Muscle layer of duodenum (tissue), 2 donors: ENCODE measurements around the gene NAA50.

ENCODE experiments used
- H3K27ac ChIP-seq: one replicate; pipeline ENCODE4 v1.7.0; 2013; ENCODE audit warnings: mild to moderate bottlenecking, low read length
- H3K27me3 ChIP-seq: one replicate; pipeline ENCODE4 v1.7.0; 2013; ENCODE audit warnings: low read depth, mild to moderate bottlenecking, control low read depth, low read length
- H3K36me3 ChIP-seq, 2 donors: one replicate each; pipeline ENCODE4 v1.7.0; 2013; ENCODE audit warnings: low read length in 2 of 2, control low read depth in 1 of 2, mild to moderate bottlenecking in 1 of 2; ENCODE audit not compliant: insufficient read depth in 2 of 2, control insufficient read depth in 1 of 2
- H3K4me1 ChIP-seq, 2 donors: one replicate each; pipeline ENCODE4 v1.7.0; 2013; ENCODE audit warnings: low read length in 2 of 2, mild to moderate bottlenecking in 2 of 2, control low read depth in 1 of 2, moderate library complexity in 1 of 2; ENCODE audit not compliant: insufficient read depth in 2 of 2, control insufficient read depth in 1 of 2
- H3K4me3 ChIP-seq, 2 donors: one replicate each; pipeline ENCODE4 v1.7.0; 2013; ENCODE audit warnings: low read length in 2 of 2, low read depth in 1 of 2, mild to moderate bottlenecking in 1 of 2
- H3K9me3 ChIP-seq, 2 donors: one replicate each; pipeline ENCODE4 v1.7.0; 2013; ENCODE audit warnings: low read length in 2 of 2, control low read depth in 1 of 2, mild to moderate bottlenecking in 1 of 2; ENCODE audit not compliant: control insufficient read depth in 1 of 2
- donor health status: healthy.

Gene NAA50

DNA sequence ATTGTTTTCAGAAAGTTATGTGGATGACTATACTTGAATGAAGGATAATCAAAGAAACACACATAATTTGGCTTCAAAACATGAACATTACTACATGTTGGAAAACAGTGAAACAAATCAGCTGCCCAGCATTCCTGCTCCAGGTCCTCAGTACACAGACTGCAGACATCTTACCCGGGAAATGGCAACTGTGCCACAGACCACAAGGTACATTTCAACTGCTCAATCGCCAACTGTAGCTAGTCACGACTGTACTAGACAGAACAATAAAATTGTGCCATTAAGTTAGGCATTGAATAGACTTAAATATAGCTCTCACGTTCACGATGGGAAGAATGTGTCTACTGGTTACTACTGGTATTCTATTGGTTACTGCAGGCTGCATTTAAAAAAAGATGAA lies 5.0 kb downstream of the NAA50 start:
- peaks cover 9 to 55% of the 10 kb centered on the region in 2 donors for H3K4me1 ChIP-seq
- H3K4me3 ChIP-seq: no peak overlapping the region

DNA sequence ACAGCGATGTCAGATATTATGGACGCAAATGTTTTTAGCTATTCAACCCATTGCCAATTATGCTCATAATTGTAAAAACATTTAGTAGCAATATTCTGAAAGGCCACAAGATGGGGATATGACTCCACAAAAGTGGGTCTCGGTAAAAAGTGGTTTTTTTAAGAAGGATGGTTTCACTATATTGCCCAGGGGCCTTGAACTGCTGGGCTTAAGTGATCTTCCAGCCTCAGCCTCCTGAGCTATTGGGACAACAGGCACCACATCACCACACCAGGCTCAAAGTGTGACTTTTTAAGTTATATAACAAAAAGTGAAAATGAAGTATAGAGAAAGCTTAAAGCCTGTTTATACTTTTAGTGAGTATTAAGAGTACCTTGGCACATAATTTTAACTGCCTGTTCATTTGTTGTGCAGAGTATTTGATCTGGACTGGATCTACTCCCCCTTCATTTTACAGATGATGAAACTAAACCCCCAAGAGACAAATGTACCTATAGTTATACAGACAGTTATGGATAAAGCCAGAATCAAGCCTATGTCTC lies 9.4 kb downstream of the NAA50 start:
- H3K27ac ChIP-seq: no peak overlapping the region
- no peak overlapping the region for H3K4me3 ChIP-seq
- no peaks in the 10 kb centered on the region for H3K36me3 ChIP-seq
- no peaks in the 10 kb centered on the region for H3K9me3 ChIP-seq
- H3K27me3 ChIP-seq: no peaks in the 10 kb centered on the region
- H3K4me1 ChIP-seq: peaks cover 9 to 33% of the 10 kb centered on the region in 2 donors

More for the DNA sequence above, 5.0 kb downstream of the NAA50 start:
- Histone ChIP-seq H3K27me3 (no peaks in the 10 kb centered on the region), H3K27ac (no peak overlapping the region), H3K9me3 (no peaks in the 10 kb centered on the region), H3K36me3 (peaks cover 0 to 6% of the 10 kb centered on the region in 2 donors)

DNA sequence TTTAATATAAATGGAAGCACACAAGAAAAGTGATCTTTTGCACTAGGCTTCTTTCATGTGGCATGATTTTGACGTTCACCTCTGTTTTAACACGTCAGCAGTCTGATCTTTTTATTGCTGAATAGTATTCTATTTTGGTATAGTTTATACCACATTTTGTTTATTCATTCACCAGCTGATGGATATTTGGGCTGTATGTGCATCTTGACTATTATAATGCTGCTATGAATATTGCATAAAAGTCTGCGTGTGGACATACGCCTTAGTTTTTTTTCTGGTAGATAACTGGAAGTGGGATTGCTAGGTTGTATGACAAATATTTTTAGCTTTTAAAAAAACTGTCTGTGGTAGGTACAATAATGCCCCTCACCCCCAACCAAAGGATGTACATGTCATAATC lies 14.4 kb downstream of the NAA50 start:
- H3K4me1 ChIP-seq: peaks cover 2 to 11% of the 10 kb centered on the region in 2 donors
- no peaks in the 10 kb centered on the region for H3K9me3 ChIP-seq
- H3K36me3 ChIP-seq: no peaks in the 10 kb centered on the region
- H3K27ac ChIP-seq: no peak overlapping the region
- no peaks in the 10 kb centered on the region for H3K27me3 ChIP-seq
- H3K4me3 ChIP-seq: no peak overlapping the region

DNA sequence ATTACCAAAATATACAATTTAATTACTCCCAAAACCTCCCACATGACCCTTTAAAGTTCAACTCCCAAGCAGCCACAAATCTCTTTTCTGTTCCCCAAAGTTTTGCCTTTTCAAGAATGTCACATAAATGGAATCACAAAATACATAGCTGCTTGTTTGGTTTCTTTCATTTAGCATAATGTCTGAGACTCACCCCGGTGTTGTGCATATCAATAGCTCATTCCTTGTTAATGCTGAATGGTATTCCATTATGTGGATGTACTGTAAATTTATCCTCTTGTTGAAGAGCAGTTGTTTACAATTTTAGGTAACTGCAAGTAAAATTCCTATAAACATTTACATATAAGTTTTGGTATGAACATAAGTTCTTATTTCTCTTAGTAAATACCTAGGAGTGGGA lies 15.5 kb downstream of the NAA50 start:
- no peaks in the 10 kb centered on the region for H3K27me3 ChIP-seq
- no peak overlapping the region for H3K27ac ChIP-seq
- H3K9me3 ChIP-seq: no peaks in the 10 kb centered on the region
- H3K36me3 ChIP-seq: no peaks in the 10 kb centered on the region
- H3K4me3 ChIP-seq: no peak overlapping the region
- peaks cover 0 to 4% of the 10 kb centered on the region in 2 donors for H3K4me1 ChIP-seq

DNA sequence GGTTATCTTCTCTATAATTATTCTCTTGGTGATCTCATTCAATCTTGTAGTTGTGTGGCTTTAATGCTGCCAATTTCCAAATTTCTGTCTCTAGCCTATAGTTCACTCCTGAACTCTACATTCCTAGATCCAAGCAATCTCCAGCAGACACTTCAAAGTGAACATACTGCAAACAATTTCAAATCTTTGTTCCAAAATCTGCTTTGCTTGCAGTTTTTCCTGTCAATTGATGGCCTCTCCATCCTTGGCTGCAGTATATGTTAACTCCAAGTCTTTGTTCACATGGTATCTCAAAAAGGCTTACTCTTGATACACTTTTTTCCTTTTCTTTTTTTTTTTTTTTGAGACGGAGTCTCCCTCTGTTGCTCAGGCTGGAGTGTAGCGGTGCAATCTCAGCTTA lies 17.4 kb downstream of the NAA50 start:
- no peaks in the 10 kb centered on the region for H3K27me3 ChIP-seq
- H3K4me1 ChIP-seq: peaks cover 0 to 4% of the 10 kb centered on the region in 2 donors
- H3K9me3 ChIP-seq: no peaks in the 10 kb centered on the region
- H3K27ac ChIP-seq: no peak overlapping the region
- H3K36me3 ChIP-seq: no peaks in the 10 kb centered on the region
- no peak overlapping the region for H3K4me3 ChIP-seq

DNA sequence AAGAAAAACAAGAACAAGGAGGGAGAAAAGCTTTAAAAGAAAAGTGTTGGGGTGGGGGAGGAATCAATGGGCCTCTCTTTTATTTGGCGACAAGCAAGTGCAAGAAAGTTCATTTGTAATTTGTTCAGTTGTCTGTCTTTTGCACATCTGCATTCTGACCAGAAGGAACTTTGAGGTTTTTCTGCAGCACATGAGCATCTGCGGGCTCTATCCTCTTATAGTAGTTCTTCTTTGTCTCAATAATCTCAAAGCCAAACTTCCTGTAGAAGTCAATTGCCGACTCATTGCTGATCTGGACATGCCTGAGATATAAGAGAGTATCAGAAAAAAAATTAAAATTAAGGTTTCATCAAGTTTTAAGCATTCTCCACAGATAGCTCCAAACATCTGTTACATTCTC lies 24.4 kb downstream of the NAA50 start:
- H3K36me3 ChIP-seq: peaks cover 24 to 26% of the 10 kb centered on the region in 2 donors
- H3K27ac ChIP-seq: no peak overlapping the region
- H3K27me3 ChIP-seq: no peaks in the 10 kb centered on the region
- no peaks in the 10 kb centered on the region for H3K9me3 ChIP-seq
- no peaks in the 10 kb centered on the region for H3K4me1 ChIP-seq
- H3K4me3 ChIP-seq: no peak overlapping the region

DNA sequence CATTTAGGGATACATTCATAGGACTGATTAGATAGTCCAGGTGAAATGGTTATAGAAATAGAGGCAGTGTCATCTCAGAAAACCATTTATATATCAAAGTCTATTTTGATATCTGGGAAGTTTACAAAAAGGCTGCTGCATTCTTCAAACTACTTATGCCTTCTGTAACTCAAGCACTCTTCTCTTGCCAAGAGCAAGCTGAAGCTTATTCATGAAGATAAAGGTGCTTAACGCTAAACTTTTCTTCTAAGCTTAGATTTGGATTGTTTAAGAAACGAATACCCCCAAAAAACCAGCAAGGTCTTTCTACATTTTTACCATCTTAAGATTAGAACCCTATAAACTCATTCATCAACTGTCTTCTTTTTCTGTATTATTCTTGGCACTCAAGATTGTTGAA lies 26.3 kb downstream of the NAA50 start:
- no peaks in the 10 kb centered on the region for H3K4me1 ChIP-seq
- H3K4me3 ChIP-seq: no peak overlapping the region
- H3K27ac ChIP-seq: no peak overlapping the region
- no peaks in the 10 kb centered on the region for H3K9me3 ChIP-seq
- H3K36me3 ChIP-seq: peaks cover 24 to 26% of the 10 kb centered on the region in 2 donors
- H3K27me3 ChIP-seq: no peaks in the 10 kb centered on the region

DNA sequence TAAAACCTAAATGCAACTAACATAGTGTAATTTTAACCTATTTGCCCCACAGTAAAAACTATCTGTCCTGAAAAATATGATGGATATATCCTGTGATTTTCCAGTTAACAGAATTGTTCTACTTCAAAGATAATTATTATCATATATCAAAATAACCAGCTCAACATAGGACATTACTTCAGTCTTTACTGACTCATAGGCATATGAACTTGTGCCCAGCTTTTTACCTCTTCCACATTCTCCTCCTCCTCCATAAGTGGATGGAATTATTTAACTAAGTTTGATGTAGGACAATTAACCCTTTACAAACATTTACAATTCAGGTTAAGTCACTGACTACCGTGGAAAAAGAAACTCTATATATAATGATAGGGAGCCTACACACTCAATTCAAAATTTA lies 26.8 kb downstream of the NAA50 start:
- Histone ChIP-seq H3K27me3 (no peaks in the 10 kb centered on the region), H3K36me3 (peaks cover 24 to 26% of the 10 kb centered on the region in 2 donors), H3K4me1 (no peaks in the 10 kb centered on the region), H3K27ac (no peak overlapping the region), H3K9me3 (no peaks in the 10 kb centered on the region), H3K4me3 (no peak overlapping the region)

DNA sequence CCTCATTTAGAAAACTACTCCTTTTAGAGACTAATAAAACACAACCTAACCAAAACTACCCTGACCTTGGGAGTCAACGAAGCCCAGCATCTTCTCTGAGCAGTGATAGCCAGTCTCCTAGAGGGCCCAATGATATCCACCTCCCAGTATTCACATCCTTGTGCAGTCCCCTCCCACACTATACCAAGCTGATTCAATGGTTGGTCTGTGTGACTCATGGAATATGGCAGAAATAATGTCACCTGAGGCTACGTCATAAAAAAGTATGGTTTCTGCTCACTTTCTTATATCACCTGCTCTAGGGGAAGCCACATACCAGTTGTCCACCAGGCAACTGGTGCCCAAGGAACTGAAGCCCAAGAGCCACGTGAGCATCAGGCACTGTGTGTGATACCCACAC lies 28.2 kb downstream of the NAA50 start:
- Histone ChIP-seq H3K9me3 (no peaks in the 10 kb centered on the region), H3K4me3 (no peak overlapping the region), H3K27me3 (no peaks in the 10 kb centered on the region), H3K27ac (no peak overlapping the region), H3K36me3 (peaks cover 19 to 26% of the 10 kb centered on the region in 2 donors), H3K4me1 (no peaks in the 10 kb centered on the region)

DNA sequence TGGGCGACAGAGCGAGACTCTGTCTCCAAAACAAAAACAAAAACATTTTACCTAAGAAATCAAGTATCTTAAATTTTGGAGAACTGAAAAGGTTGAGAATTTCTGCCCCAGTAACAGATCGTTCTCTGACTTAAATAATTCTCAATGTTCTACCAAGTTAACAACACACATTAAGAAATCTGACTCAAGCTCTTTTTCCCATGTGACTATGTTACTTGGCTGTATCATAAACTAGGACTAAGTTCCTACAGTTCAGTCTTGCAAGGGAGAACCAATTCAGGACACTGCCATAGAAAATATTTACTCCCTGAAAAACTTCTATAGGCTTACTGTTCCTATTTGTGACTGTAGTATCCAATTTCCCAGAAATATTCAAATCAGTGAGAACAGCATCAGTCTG lies 28.7 kb downstream of the NAA50 start:
- Histone ChIP-seq H3K36me3 (peaks cover 17 to 23% of the 10 kb centered on the region in 2 donors), H3K4me3 (no peak overlapping the region), H3K9me3 (no peaks in the 10 kb centered on the region), H3K27ac (no peak overlapping the region), H3K27me3 (no peaks in the 10 kb centered on the region), H3K4me1 (no peaks in the 10 kb centered on the region)

DNA sequence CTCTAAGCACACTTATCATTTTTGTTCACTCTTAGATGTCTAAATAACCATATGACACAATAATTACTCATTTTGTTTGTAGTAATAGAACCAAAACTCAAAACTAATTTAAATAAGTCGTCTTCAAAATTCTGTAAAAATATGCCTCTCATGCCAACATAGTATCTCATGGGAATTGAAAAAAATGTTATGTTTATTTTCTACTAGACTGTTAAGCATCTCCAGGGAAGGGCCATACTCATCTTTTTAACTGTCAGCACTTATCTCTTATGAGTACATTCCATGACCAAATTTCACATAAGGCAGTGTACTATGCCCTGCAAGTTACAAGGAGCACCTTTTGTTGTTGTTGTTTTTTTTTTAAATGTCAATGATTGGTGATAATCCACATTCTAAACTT lies 31.3 kb downstream of the NAA50 start:
- no peaks in the 10 kb centered on the region for H3K27me3 ChIP-seq
- H3K9me3 ChIP-seq: no peaks in the 10 kb centered on the region
- H3K27ac ChIP-seq: no peak overlapping the region
- no peaks in the 10 kb centered on the region for H3K4me1 ChIP-seq
- H3K36me3 ChIP-seq: peaks cover 0 to 8% of the 10 kb centered on the region in 2 donors
- H3K4me3 ChIP-seq: no peak overlapping the region

DNA sequence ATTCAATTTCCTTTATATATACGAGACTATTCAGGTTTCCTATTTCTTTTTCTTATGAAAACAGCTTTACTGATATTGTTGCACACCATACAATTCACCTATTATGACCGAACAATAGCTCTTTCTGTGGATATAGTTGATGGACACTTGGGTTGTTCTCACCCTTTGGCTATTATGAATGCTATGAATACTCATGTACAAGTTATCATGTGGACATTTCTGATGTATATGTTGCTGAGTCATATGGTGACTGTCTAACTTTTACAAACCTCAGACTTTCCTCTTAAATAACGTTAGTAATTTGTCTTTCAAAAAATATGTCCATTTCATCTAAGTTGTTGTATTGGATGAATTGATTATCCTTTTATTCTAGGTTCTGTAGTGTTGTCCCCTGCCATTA lies 33.9 kb downstream of the NAA50 start:
- H3K27me3 ChIP-seq: no peaks in the 10 kb centered on the region
- H3K9me3 ChIP-seq: no peaks in the 10 kb centered on the region
- H3K4me3 ChIP-seq: no peak overlapping the region

More for the DNA sequence above, 33.9 kb downstream of the NAA50 start:
- Histone ChIP-seq H3K27ac (no peak overlapping the region), H3K36me3 (no peaks in the 10 kb centered on the region), H3K4me1 (no peaks in the 10 kb centered on the region)
